A673 (cell line): ENCODE results near the gene MGLL.

Source experiments
- CTCF ChIP-seq: fragments of 300-800, 200-600 bp; sonication (generic); conservative IDR thresholded peaks from 2 replicates; pipeline ENCODE4 v1.5.1; 2017; ENCODE audit warnings: low read depth, mild to moderate bottlenecking, antibody characterized with exemption, low read length, moderate library complexity, mixed read lengths
- EZH2 ChIP-seq: fragments of 200-600 bp; sonication (generic); IDR thresholded peaks from 2 replicates; pipeline ENCODE4 v1.6.1; 2017; ENCODE audit warnings: borderline replicate concordance, low read depth, mild to moderate bottlenecking, mixed read lengths, antibody characterized with exemption, low read length; ENCODE audit not compliant: poor library complexity, severe bottlenecking

- no peak for TF ChIP-seq CTCF
- no peak for TF ChIP-seq EZH2
These were observed 50.6 kb downstream of the MGLL start for GRCh38 chr3:127771746-127772145.
